Lower leg skin (tissue), 3 donors: ENCODE measurements around the gene ITIH3.

ENCODE experiments used
- CTCF ChIP-seq, 3 donors: fragments of 450-650 bp; IDR thresholded peaks; one replicate each; pipeline ENCODE4 v1.5.1; 2016; ENCODE audit warnings: antibody characterized with exemption in 3 of 3, mild to moderate bottlenecking in 3 of 3, moderate library complexity in 2 of 3
- POLR2A ChIP-seq, 2 donors: fragments of 450-650 bp; IDR thresholded peaks; one replicate each; pipeline ENCODE4 v1.6.1; 2016 to 2017; ENCODE audit warnings: antibody characterized with exemption in 2 of 2, mild to moderate bottlenecking in 1 of 2, moderate library complexity in 1 of 2

- TF ChIP-seq CTCF (IDR thresholded peaks at IDR 0.05), result no peak
- TF ChIP-seq POLR2A (IDR thresholded peaks at IDR 0.05), result no peak
Measured at GRCh38 chr3:52784021-52784621, 10.5 kb upstream of the ITIH3 start.
